Skin epidermis (tissue), 12 donors: ENCODE results near the gene CPSF6.
"Not testable (repeated sequence)": the region's sequence is repeated elsewhere in the genome, so short reads cannot be mapped to it uniquely, and the experiment has no call there.

ENCODE experiments used
- H3K27ac ChIP-seq, 21 experiments: fragments of 200-600 bp; sonication (generic) in 11 of 21; one replicate each; pipeline ENCODE4 v1.5.0; 2020; ENCODE audit warnings: mild to moderate bottlenecking in 3 of 21, inconsistent platforms in 2 of 21, moderate library complexity in 2 of 21
- H3K4me3 ChIP-seq, 7 experiments: fragments of 200-600 bp; sonication (generic) in 2 of 7; one replicate each; pipeline ENCODE4 v1.5.0; 2020; ENCODE audit warnings: inconsistent platforms in 2 of 7, mild to moderate bottlenecking in 2 of 7, moderate library complexity in 1 of 7

Gene CPSF6

DNA sequence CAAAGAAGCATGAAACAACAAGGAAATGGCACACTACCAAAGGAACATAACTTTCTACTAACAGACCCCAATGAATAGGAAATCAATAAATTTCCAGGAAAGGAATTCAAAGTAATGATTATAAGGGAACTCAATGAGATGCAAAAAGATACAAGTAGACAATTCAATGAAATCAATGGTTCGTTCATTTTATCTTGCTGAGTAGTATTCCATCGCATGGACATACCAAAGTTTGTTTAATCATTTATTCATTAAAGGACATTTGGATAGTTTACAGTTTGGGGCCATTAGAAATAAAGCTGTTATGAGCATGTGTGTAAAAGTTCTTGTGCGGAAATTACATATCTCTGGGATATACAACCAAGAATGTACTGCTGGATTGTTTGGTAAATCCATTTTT lies 73.8 kb downstream of the CPSF6 start:
- Histone ChIP-seq H3K4me3 (no peak overlapping the region), H3K27ac (no peak overlapping the region)

DNA sequence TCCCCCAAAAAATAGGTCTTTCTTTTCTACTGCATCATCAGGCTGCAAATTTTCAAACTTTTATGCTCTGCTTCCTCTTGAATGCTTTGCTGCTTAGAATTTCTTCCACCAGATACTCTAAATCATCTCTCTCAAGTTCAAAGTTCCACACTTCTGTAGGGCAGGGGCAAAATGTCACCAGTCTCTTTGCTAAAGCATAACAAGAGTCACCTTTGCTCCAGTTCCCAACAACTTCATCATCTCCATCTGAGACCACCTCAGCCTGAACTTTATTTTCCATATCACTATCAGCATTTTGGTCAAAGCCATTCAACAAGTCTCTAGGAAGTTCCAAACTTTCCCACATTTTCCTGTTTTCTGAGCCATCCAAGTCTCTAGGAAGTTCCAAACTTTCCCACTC lies 77.4 kb downstream of the CPSF6 start:
- H3K4me3 ChIP-seq, H3K27ac ChIP-seq: not testable (repeated sequence)

DNA sequence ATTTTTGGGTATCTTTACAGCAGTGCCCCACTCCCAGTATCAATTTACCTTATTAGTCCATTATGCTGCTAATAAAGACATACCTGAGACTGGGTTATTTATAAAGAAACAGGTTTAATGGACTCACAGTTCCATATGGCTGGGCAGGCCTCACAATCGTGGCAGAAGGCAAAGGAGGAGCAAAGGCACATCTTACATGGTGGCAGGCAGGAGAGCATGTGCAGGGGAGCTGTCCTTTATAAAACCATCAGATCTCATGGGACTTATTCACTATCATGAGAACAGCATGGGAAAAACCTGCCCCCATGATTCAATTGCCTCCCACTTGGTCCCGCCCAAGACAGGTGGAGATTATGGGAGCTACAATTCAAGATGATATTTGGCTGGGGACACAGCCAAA lies 77.9 kb downstream of the CPSF6 start:
- not testable (repeated sequence) for H3K27ac ChIP-seq, H3K4me3 ChIP-seq

DNA sequence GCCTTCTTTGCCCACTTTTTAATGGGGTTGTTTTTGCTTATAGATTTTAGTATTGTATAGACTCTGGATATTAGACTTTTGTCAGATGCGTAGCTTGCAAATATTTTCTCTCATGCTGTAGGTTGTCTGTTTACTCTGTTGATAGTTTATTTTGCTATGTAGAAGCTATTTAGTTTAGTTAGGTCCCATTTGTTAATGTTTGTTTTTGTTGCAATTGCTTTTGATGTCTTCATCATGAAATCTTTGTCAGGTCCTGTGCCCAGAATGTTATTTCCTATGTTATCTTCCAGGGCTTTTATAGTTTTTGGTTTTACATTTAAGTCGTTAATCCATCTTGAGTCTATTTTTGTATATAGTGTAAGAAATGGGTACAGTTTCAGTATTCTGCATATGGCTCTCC lies 78.9 kb downstream of the CPSF6 start:
- Histone ChIP-seq H3K27ac (no peak overlapping the region), H3K4me3 (no peak overlapping the region)

DNA sequence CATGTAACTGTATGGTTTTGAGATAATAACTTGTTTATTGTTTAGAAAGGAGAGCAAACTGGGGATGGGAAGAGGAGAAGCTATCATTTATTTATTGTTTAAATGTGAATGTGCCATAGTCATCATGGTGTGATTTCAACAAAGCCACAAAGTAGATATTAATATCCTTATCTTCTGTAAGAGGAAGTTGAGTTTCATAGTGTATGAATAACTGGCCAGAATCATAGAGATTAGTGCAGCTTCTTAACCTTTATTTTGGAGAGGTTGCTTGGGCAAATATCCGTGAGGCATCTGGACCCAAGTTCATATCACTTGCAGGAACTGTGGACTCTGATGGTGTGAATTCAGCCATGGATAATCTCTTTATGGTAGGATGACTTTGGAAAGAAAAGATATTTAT lies 82.0 kb downstream of the CPSF6 start:
- Histone ChIP-seq H3K27ac (no peak overlapping the region), H3K4me3 (no peak overlapping the region)
